GM21619 (cell line): Measurements from ENCODE around the gene PTCH2.
"Not testable (repeated sequence)": the region's sequence is repeated elsewhere in the genome, so short reads cannot be mapped to it uniquely, and the experiment has no call there.

Experiments
- ATAC-seq: cut with Tn5 transposase; IDR thresholded peaks from one replicate; pipeline ENCODE4 v1.9.1; 2021; ENCODE audit not compliant: unreplicated experiment

Gene PTCH2

DNA sequence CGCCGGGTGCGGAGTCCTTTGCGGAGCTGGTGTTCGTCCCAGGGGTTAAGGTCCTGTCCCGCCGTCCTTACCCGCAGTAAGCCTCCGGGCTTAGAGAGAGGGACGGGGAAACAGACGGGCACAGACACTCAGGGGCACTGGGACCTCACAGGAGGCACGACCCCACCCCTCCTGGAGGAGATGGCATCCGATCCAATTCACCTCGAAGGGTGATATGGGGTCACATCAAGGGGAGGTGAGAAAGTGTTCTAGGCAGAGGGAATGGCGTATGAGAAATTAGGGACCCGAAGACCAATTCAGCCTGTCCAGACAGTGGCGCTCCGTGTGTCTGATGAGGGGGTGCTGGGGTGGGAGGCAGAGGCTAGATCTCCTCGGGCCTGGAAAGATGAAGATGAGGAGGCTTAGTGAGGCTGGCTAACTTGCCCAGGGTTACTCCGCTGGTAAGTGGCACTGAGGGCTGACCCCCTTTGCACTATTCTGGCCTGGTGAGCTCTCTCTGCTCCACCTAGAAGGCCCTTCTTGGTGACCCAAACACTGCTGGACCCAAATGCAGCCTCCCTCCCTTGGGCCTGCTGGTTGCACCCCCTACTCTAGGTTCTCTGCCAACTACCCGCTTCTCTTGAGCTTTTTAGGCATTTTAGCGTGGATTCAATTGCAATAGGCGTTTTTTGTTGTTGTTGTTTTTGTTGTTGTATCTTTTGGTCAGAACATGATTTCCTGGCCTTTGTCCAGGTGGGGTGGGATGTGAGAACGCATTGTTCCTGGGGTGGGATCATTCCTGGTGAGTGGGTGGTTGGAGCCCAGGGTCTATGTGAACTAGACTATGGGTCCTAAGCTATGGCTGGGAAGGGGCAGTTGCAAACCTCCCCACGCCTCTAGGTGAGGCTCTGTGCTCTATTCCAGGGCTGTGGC, 22.5 kb downstream of the PTCH2 start:
- no peak for ATAC-seq

DNA sequence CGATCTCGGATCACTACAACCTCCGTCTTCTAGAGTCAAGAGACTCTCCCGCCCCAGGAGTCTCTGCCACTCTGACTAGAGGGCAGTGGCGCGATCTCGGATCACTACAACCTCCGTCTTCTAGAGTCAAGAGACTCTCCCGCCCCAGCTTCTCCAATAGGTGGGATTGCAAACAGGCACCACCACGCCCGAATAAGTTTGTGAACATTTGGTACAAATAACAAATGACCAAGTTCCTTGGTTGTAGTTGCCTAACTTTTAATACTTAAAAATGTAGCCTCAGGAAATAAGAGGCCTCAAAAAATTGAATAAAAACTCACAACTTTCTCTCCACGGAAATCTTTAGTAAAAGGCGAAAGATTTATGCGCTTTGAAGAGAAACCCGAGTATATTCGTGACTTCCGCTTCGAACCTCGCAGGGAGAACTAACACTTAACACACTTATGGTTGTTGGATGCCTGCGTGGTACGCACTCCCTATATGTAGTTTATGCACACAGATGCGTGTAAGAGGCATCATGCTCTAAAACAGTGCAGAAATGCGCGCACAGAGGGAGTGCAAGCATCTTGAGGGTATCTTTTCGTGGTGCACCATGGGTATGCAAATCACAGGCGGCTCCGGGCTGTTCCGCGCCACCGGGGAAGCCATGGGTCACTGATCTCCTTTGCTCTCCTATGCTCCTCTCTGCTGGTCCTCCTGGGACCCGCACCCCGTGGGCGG, 23.3 kb downstream of the PTCH2 start:
- ATAC-seq: peak; percentile 88

DNA sequence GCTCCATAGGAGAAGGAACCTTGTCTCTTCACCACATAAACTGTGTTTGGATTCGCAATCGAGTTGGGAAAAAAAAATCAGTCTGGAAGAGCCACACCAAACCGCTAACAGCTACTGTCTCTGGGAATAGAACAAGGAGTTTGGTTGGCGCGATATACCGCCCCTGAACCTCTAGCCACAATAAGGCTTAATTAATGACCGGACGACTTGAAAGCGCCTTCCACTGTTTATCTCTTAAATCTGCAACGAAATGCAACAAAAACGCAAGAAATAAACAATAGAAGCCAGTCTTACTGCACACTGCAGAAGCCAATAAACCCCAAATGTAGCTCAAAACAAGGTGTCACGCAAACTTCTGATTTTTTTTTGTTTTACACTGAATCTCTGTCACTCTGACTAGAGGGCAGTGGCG, 23.9 kb downstream of the PTCH2 start:
- ATAC-seq: no peak

DNA sequence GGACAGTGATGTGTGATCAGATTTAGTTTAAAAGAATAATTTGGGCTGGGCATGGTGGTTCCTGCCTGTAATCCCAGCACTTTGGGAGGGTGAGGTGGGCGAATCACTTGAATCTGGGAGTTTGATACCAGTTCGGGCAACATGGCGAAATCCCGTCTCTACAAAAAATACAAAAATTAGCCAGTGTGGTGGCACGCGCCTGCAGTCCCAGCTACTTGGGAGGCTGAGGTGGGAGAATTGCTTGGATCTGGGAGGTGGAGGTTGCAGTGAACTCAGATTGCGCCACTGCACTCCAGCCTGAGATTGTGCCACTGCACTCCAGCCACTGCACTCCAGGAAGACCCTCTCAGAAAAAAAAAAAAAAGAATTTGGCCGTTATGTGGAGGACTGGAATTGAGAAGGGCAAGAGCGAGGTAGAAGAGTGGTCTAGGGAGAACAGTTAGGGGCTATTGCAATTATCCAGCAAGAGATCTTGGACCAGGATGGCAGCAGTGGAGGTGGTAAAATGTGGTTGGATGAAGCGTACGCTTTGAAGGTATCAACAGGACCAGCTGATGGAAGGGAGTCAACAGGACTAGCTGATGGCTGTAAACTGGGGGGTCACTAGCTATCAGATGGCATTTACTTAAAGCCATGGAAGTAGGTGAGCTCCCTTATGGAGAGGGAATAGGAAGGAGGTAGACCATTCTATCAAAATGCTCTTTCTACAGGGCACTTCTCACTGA, 25.1 kb downstream of the PTCH2 start:
- ATAC-seq: no peak

DNA sequence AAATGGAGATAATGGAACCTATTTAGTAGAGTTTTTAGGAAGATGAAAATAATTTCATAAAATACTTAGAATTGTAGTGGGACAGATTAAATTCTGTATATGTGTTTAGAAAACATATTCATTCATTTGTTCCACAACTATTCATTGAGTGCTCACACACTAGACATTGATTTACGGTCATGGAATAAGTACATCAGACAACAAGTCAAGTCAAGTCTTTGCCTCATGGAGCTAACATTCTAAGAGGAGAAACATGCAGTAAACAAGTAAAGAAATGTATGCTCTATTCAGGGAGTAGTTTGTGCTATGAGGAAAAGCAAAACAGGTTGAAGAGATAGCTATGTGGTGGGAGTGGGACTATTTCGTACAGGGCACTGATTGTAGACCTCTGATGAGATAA, 25.7 kb downstream of the PTCH2 start:
- ATAC-seq: no peak

DNA sequence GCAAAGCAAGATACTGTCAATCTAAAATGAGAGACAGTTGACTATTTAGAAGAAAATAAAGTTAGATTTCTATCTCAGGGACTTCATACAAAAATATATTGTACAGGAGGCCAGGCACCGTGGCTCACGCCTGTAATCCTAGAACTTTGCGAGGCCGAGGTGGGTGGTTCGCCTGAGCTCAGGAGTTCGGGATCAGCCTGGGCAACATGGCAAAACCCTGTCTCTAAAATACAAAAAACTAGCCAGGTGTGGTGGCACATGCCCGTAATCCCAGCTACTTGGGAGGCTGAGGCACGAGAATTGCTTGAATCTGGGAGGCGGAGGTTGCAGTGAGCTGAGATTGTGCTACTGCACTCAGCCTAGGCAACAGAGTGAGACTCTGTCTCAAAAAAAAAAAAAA, 27.1 kb downstream of the PTCH2 start:
- ATAC-seq: not testable (repeated sequence)

DNA sequence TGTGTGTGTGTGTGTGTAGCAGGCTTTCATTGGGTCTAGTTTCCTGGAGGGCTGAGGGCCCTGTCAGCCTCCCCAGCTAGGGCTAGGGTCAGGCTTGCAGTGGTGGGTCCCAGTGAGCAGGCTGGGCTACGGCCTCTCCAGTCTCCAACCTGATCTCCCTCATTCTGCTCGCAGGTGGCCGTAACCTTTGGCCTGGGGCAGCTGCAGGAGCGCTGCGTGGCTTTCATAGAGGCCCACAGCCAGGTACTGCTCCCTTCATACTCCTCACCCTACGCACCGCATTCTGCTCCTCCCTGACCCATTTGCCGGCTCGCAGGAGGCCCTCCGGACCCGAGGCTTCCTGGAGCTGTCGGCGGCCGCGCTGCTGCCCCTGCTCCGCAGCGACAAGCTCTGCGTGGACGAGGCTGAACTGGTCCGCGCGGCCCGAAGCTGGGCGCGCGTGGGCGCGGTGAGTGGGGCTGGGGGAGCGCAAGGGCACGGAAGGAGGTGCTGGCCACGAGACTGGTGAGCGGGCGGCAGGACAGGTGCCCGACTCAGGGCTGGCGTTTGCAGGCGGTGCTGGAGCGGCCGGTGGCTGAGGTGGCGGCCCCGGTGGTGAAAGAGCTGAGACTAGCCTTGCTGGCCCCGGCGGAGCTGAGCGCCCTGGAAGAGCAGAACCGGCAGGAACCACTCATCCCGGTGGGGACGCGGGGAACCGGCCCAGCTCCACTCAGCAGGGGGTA, 30.1 kb downstream of the PTCH2 start:
- ATAC-seq: no peak

DNA sequence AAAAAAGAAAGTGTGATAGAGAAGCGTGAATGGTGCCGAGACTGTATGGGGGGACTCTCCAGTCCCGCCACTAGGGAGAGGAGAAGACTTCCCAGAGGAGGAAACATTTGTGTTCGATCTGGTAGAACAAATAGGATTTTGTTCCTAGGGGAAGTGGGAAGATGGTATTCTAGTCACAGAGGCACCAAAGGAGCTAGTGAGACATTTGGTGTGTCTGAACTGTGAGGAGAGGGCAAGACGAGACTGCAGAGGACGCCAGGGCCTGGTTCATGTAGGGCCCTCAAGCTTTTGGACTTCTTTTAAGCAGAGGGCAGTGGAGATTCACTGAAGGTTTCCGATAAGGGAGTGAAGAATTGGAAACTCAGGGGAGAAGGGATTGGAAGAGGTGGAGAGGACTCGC, 31.8 kb downstream of the PTCH2 start:
- no peak for ATAC-seq

DNA sequence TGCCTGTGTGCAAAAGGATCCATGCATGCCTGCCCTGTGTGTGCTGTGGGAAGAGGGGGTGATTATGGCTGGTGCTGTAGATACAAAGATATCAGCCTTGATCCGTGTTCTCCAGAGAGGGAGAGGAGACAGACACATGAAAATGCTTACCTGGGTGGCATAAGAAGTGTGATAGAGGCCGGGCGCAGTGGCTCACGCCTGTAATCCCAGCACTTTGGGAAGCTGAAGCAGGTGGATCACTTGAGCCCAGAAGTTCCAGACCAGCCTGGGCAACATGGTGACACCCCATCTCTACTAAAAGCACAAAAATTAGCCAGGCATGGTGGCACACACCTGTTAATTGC, 32.3 kb downstream of the PTCH2 start:
- ATAC-seq: not testable (repeated sequence)

DNA sequence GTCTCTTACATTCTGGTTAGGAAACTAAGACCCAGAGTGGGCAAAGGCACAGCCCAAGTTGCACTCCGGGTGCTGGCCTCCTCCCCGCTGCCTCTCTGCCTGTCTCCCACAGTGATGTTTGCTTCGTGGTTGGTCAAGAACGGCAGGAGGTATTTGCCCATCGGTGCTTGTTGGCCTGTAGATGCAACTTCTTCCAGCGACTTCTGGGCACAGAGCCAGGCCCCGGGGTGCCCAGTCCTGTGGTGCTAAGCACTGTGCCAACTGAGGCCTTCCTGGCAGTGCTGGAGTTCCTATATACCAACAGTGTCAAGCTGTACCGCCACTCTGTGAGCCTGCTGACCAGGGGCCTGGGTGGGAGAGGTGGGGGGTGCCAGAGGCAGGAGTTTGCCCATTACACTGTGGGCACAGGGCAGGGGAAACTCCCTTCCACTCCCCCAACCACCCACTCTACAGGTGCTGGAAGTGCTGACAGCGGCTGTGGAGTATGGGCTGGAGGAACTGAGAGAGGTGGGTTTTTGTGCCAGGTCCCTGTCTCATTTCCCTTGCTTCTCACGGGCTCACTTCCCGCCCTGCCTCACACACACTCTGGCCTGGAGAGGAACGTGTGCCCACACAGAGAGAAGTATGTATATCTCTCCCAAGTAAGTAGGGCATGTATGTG, 32.8 kb downstream of the PTCH2 start:
- ATAC-seq: no peak

DNA sequence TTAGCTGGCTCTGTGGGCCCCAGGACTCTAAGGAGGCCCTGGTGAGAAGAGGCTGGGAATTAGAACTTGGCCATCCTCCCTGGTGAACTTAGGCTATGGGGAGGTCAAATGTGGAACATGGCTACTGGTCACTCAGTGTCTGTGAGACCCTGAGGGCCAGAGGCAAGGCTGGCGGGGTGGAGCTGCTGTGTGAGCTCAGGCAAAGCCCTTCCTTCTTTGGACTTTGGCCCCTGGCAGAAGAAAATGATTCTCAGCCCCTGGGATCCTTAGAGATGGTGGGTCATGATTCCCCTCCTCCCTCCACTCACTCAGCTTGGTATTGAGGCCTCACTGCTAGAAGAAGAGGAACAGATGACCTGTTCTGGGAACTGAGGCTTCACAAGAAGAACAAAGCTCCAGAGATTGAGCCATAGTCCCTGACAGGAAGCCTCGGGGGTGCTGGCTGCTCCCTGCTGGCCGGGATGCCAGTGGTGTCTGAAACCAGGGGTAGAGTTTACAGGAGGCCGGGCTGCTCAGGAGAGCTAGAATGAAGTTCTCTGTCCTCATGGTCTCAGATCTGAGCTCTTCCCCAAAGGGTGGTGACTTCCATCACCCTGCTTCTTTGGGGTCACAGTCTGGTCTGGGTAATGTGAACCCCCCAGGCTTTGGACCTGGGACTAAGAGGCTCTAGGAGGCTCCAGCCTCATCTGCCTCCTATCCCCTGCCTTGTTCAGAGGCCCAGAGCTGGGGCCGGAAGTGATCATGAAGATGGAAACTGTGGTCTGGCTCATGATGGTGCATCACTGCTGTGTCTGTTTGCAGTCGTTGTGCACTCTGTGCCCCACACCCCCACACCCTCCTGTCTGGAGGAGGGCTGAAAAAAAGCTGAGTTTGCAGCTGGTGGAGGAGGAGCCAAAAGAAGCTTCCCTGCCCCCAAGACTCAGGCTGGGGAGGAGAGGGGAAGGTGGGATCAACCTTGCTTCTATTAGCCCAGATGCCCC, 33.8 kb downstream of the PTCH2 start:
- ATAC-seq: peak; percentile 39

DNA sequence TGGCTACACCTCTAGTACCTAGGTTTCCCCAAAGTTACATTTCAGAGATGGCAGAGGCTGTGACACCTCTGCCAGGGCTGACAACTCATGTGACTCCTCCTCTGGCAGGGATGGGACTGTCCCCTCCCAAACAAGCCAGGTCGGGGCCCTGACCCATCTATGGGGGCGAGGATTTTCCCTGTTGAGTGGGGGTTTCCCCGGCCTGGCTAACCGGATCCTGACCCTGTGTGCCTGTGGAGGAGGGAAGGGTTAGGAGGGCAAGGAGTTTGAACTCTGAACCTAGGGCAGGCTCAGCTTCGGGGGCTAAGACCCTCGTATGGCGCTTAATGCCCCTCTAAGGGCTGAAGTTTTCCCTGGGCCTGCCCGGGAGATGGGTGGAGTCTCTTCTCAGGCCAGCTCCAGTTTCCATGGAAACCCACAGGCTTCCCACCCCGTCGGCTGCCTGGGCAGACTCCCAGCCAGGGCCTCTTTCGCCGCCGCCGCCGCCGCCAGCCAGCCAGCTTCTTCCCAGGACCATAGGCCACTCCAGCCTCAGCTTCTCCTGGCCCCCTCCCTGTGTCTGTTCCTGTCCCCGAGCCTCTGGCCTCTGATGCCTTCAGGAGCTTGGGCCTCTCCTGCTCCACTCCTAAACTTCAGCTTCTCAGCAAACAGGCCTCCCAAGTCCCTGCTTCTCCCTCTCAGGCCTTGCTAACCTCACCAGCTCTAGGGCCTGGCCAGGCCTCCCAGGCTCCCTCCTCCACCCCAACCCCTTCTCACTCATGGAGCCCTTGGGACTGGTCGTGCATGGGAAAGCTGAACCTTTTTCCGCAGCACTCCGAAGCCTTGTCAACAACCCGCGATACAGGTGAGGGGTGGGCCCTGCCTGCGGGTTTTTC, 34.8 kb downstream of the PTCH2 start, which contains the start of gene BTBD19:
Gene BTBD19, plus strand, starts transcription at position 461 of the 875 bp plus-strand sequence. Its CDS starts 298 bp downstream, at position 759.
- ATAC-seq: peak; percentile 43

DNA sequence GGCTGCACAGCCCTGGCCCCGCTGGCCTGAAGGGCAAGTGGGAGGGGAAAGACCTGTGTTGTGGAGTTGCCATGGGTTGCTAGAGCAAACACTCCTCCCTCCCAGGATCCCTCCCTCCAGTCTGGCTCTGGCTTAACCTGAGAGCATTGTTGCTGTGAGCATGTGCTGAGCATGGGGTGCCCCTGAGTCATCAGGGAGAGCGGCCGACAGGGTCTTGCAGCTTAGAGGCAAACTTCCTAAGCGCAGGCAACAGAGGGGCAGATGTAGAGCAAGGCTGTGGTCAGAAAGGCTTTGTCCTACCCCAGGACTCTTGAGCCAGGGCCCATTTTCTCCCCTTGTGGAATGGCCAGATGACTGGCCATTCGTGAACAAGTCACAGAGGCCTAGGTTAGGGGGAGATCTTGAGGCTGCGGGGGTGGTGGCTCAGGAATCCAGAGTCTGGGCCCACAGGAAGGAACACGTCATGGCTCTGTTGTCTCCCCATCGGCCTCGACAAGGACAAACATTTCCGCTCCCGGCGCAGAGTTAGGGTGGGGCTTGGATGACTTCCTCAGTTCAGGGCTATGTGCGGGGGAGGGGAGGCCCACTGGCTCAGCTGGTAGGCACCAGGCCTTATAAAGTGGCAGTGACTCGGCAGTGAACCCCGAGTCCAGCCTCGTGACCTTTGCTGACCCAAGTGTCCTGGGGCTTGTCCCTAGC, 35.5 kb downstream of the PTCH2 start:
- peak; percentile 27 for ATAC-seq

DNA sequence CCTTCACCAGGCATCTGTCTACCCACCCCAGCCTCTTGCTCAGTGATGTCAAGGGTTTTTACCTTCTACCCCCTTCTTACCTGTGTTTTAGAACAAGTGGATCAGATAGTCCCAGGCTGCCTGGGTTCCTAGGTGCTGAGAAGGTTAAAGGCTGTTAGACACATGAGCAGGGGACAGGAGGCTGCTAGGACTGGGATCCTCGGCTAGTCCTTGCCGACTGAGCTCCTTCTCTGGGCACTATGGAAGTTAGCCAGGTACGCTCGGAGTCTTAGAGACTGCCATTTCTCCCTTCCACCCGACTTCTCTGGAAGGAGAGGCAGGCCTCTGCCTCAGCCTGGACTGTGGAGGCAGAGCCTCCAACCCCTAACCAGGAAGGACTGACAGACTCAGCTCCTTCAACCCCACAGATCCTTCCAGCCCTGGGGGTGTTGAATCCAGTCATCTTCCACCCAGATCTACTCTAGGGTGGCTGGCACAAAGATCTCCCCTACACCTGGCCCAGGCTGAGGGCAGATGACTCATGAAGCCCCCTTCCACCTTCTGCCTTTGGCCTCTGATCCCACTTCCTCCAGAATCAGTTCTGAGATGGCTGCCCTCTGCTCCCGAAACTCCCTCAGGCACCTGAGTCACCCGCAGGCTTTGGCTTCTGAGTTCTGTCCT, 36.2 kb downstream of the PTCH2 start, which contains the start of gene DYNLT4:
Gene DYNLT4, minus strand, starts transcription at position 648 of the 660 bp plus-strand sequence. CDS start 683 bp downstream, outside the sequence.
- no peak for ATAC-seq

DNA sequence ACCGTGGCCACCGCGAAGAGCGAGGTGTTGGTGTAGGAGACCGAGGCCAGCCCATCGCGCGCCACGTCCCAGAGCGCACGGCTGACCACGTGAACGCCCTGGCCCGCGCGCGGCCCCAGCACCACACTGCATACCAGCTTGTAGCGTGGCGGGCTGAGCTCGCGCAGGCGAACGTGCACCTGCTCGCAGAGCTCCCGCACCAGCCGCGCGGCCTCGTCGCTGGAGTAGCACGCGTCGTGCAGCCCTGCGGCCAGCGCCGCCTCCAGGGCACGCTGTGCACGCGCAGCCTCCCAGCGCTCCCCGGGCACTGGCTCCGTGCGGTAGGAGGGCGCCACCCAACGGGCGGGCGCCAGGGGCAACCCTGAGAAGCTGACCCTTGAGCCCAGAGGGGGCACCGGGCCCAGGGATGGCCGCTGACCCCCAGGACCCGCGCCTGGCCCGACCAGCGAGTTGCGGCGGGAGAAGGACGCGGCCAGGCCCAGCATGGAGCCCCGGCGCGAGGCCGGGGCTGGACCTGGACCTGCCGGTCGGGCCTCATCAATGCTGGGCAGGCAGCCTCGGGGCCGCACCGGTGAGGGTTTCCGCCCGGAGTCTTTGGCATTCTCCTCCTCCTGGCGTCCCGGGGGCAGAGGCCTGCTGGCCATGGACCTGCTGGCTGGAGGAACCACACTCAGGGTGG, 36.9 kb downstream of the PTCH2 start:
- no peak for ATAC-seq

DNA sequence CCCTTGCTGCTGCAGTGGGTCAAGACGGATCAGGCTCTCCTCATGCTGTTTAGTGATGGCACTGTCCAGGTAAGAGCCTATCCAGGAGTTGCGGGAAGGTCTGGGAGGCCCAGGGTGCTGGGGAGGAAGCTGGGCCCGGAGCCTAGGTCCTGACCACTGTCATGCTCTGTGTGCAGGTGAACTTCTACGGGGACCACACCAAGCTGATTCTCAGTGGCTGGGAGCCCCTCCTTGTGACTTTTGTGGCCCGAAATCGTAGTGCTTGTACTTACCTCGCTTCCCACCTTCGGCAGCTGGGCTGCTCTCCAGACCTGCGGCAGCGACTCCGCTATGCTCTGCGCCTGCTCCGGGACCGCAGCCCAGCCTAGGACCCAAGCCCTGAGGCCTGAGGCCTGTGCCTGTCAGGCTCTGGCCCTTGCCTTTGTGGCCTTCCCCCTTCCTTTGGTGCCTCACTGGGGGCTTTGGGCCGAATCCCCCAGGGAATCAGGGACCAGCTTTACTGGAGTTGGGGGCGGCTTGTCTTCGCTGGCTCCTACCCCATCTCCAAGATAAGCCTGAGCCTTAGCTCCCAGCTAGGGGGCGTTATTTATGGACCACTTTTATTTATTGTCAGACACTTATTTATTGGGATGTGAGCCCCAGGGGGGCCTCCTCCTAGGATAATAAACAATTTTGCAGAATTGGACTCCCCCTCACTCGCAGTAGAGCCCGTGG, 37.6 kb downstream of the PTCH2 start:
- ATAC-seq: no peak
